Lower lobe of right lung (tissue), 2 donors: ENCODE results near the gene NAALADL2. TPM values are rescaled to one million over a fixed set of nuclear protein-coding genes. Genes with fewer than 3 reads are reported as not detected.

Experiments used
- ATAC-seq, 2 donors: fragments of 200-7000 bp; cut with Tn5 transposase; one replicate each; pipeline ENCODE4 v1.9.1; 2020 to 2022; ENCODE audit warnings: mild to moderate bottlenecking in 2 of 2, moderate library complexity in 2 of 2
- DNase-seq: peaks from one replicate; pipeline ENCODE4 v3.0.0-alpha.2; 2020
- H3K27ac ChIP-seq: fragments of 200-600 bp; one replicate; pipeline ENCODE4 v1.8.0; 2022
- H3K27me3 ChIP-seq: fragments of 200-600 bp; one replicate; pipeline ENCODE4 v1.8.0; 2022; ENCODE audit warnings: low read depth
- H3K36me3 ChIP-seq: fragments of 200-600 bp; one replicate; pipeline ENCODE4 v1.8.0; 2022; ENCODE audit warnings: mild to moderate bottlenecking
- H3K4me1 ChIP-seq: fragments of 200-600 bp; one replicate; pipeline ENCODE4 v1.8.0; 2022
- H3K4me3 ChIP-seq: fragments of 200-600 bp; one replicate; pipeline ENCODE4 v1.8.0; 2022; ENCODE audit warnings: mild to moderate bottlenecking
- H3K9me3 ChIP-seq: fragments of 200-600 bp; one replicate; pipeline ENCODE4 v1.8.0; 2022
- CTCF ChIP-seq: fragments of 200-600 bp; IDR thresholded peaks from one replicate; pipeline ENCODE4 v1.8.0; 2022; ENCODE audit warnings: antibody characterized with exemption, mild to moderate bottlenecking
- intact Hi-C: fragments of 100-400 bp; cut with DNase I; formaldehyde crosslinking; loops from one replicate; pipeline ENCODE4 v1.11.0; 2022
- total RNA-seq: library from RNA; stranded (reverse); fragmentation: NEBNext Ultra II Directional; extraction: Animal tissue kit (Norgen Biotek cat#: 25700); gene quantifications from one replicate; pipeline ENCODE4 v1.2.1, GENCODE V29; 2021
- donor health status: DM: no; HTN: yes; CAD: no; lungs with severe emphysema.

Gene NAALADL2
- total RNA-seq, 1 donor from 2014 or later = 9.8 TPM

GRCh38 chr3:174951034-174951433 lies 91.9 kb downstream of the NAALADL2 start:
- Histone ChIP-seq H3K27me3 (no peaks in the 10 kb centered on the region), H3K27ac (no peak overlapping the region), H3K36me3 (no peaks in the 10 kb centered on the region), H3K4me1 (no peaks in the 10 kb centered on the region), H3K4me3 (no peak overlapping the region), H3K9me3 (no peaks in the 10 kb centered on the region)
- no peak for DNase-seq
- no peak for ATAC-seq
- TF ChIP-seq CTCF = no peak
- intact Hi-C loops = no loop called here

- Histone ChIP-seq H3K27me3 (no peaks in the 10 kb centered on the region), H3K27ac (no peak overlapping the region), H3K9me3 (no peaks in the 10 kb centered on the region), H3K4me1 (no peaks in the 10 kb centered on the region), H3K4me3 (no peak overlapping the region), H3K36me3 (no peaks in the 10 kb centered on the region)
- ATAC-seq (no peak), DNase-seq (no peak)
- TF ChIP-seq CTCF = no peak
- intact Hi-C loops = no loop called here
Measured at GRCh38 chr3:174951498-174952005, 92.4 kb downstream of the NAALADL2 start.

- Histone ChIP-seq H3K4me3 (no peak overlapping the region), H3K36me3 (no peaks in the 10 kb centered on the region), H3K9me3 (no peaks in the 10 kb centered on the region), H3K4me1 (no peaks in the 10 kb centered on the region), H3K27ac (no peak overlapping the region), H3K27me3 (no peaks in the 10 kb centered on the region)
- DNase-seq (no peak), ATAC-seq (no peak)
- no peak for TF ChIP-seq CTCF
- intact Hi-C loops = no loop called here
Measured at GRCh38 chr3:174953068-174953467, 93.9 kb downstream of the NAALADL2 start.

GRCh38 chr3:174955513-174956016 lies 96.4 kb downstream of the NAALADL2 start:
- Histone ChIP-seq H3K4me1 (no peaks in the 10 kb centered on the region), H3K27me3 (no peaks in the 10 kb centered on the region), H3K27ac (no peak overlapping the region), H3K9me3 (no peaks in the 10 kb centered on the region), H3K4me3 (no peak overlapping the region), H3K36me3 (no peaks in the 10 kb centered on the region)
- no peak for DNase-seq
- TF ChIP-seq CTCF = no peak
- ATAC-seq = no peak
- intact Hi-C loops = no loop called here

- Histone ChIP-seq H3K27me3 (no peaks in the 10 kb centered on the region), H3K27ac (no peak overlapping the region), H3K4me1 (no peaks in the 10 kb centered on the region), H3K36me3 (no peaks in the 10 kb centered on the region), H3K9me3 (no peaks in the 10 kb centered on the region), H3K4me3 (no peak overlapping the region)
- DNase-seq (no peak), ATAC-seq (no peak)
- intact Hi-C loops = no loop called here
- no peak for TF ChIP-seq CTCF
Measured at GRCh38 chr3:174957081-174957480, 97.9 kb downstream of the NAALADL2 start.

GRCh38 chr3:174957551-174958001 lies 98.4 kb downstream of the NAALADL2 start:
- ATAC-seq = no peak

More at GRCh38 chr3:174957551-174958001, 98.4 kb downstream of the NAALADL2 start:
- intact Hi-C loops = no loop called here
- Histone ChIP-seq H3K4me1 (no peaks in the 10 kb centered on the region), H3K9me3 (no peaks in the 10 kb centered on the region), H3K4me3 (no peak overlapping the region), H3K36me3 (no peaks in the 10 kb centered on the region), H3K27ac (no peak overlapping the region), H3K27me3 (no peaks in the 10 kb centered on the region)
- no peak for DNase-seq
- TF ChIP-seq CTCF = no peak
